GM18868 (cell line): ENCODE measurements around the gene IREB2.
A peak's percentile ranks its signal among the peaks of the same experiment; 100 is the strongest.
"Not testable (repeated sequence)": the region's sequence is repeated elsewhere in the genome, so short reads cannot be mapped to it uniquely, and the experiment has no call there.

Experiments
- ATAC-seq: cut with Tn5 transposase; IDR thresholded peaks from one replicate; pipeline ENCODE4 v1.9.1; 2021; ENCODE audit warnings: mild to moderate bottlenecking, moderate library complexity; ENCODE audit not compliant: unreplicated experiment

Gene IREB2

GRCh38 chr15:78461171-78461888 lies 23.3 kb downstream of the IREB2 start:
- ATAC-seq: no peak

DNA sequence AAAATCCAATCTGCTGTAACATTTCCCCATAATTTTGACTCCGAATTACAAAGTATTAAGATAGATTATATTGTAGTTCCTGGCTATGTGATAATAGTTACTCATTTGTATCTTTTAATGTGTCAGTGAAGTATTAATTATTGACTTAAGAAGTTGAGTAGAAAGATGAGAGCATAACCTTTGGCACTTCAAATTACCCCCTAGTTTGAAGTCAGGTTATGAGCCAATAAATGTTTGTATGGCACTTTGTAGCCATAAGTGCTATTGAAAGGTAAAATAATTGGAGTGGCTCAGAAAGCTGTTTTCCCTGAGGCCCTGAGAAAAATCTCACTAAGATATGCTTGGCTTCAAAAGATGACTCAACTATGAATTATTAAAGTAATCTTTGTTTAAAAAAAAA lies 31.0 kb downstream of the IREB2 start:
- no peak for ATAC-seq

DNA sequence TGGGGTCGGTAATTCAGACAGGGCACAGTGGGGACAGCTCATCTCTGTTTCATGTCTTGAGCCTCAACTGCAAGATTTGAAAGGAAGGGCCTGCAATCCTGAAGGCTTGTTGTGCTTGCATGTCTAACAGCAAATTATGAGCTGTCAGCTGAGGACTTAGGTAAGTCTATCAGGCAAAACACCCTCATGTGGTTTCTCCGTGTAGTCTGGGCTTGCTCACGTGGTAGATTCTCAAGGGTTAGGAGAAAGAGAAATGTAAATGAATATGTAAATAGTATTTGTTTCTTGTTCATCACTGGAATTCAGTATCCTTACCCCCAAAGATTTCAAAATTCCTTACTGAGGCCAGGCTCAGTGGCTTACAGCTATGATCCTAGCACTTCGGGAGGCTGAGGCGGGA lies 39.3 kb downstream of the IREB2 start:
- no peak for ATAC-seq

- no peak for ATAC-seq
Observed at GRCh38 chr15:78479650-78480049, 41.6 kb downstream of the IREB2 start.

DNA sequence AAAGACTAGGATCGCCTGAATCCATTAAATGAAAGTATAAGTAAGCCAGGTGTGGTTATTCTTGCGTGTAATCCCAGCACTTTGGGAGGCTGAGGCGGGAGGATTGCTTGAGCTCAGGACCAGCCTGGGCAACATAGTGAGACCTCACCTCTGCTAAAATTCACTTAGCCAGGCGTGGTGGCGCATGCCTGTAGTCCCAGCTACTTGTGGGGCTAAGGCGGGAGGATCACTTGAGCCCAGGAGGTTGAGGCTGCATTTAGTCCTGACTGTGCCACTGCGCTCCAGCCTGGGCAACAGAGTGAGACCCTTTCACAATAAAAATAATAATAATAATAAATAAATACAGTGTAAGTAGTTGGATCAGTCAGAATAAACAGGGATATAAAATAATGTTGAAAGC lies 43.9 kb downstream of the IREB2 start:
- no peak for ATAC-seq

- ATAC-seq: no peak
Observed at GRCh38 chr15:78492872-78493271, 54.9 kb downstream of the IREB2 start.

DNA sequence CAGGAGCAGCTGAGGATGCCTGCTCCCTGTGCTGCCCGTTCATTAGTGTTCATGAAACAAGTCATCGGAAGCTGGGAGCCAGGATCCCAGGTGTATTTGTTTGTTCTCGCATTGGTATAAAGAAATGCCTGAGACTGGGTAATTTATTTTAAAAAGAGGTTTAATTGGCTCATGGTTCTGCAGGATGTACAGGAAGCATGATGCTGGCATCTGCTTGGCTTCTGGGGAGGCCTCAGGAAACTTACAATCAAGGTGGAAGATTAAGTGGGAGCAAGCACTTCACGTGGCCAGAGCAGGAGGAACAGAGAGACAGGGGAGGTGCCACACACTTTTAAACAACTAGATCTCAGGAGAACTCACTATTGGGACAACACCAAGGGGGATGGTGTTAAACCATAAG lies 63.8 kb downstream of the IREB2 start:
- ATAC-seq: no peak

- ATAC-seq: no peak
Observed at GRCh38 chr15:78502641-78503040, 64.6 kb downstream of the IREB2 start.

GRCh38 chr15:78506971-78507830 lies 69.2 kb downstream of the IREB2 start, which contains the start of gene HYKK:
Gene HYKK (plus strand): TSS chr15:78507577. CDS start chr15:78513089, 5,512 bp downstream.
- ATAC-seq: peak; percentile 90

DNA sequence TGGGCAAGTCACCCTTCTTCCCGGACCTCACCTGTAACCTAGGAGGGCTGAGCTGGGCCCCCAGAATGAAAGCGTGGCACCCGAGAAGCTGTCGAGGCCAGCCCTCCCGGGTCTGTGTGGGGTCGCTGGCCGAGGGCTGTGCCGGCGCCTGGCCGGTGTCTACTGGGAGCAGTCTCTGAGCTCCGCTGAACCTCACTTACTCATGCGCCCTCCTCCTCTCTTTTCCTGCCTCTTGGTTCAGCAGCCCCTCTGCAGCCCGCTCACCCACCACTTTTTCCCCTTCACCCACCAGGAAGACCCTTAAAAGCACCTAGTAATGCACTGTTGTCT lies 69.8 kb downstream of the IREB2 start:
- ATAC-seq: peak; percentile 22

- no peak for ATAC-seq
Observed at GRCh38 chr15:78508272-78508671, 70.3 kb downstream of the IREB2 start.

GRCh38 chr15:78509726-78510312 lies 71.8 kb downstream of the IREB2 start:
- ATAC-seq: no peak

GRCh38 chr15:78520035-78520434 lies 82.0 kb downstream of the IREB2 start:
- ATAC-seq: not testable (repeated sequence)

DNA sequence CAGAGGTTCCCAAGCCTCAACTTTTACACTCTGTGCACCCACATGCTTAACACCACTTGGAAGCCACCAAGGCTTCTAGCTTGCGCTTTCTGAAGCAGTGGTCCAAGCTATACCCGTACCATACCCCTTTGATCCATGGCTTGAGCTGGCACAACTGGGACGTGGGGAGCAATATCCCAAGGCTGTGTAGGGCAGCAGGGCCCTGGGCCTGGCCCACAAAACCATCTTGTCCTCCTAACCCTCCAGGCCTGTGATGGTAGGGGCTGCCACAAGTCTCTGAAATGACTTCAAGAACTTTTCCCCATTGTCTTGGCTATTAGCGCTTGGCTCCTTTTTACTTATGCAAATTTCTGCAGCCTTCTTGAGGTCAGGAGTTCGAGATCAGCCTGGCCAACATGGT lies 86.2 kb downstream of the IREB2 start:
- no peak for ATAC-seq

DNA sequence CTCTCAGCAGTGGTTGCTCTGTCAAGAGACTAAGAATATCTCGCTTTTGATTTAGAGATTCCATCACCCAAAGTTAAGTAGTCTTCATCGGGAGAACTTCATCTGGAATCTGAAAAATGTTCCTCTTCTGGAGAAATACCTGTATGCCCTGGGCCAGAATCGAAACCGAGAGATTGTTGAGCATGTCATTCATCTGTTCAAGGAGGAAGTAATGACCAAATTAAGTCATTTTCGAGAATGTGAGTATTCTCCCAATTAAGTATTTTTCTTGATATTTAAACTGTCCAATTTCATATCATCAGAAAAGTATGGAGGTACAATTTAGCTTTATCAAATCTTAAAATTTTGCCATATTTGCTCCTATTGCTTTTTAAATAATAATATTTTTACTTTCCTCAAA lies 89.3 kb downstream of the IREB2 start:
- no peak for ATAC-seq

- no peak for ATAC-seq
Observed at GRCh38 chr15:78533331-78533730, 95.3 kb downstream of the IREB2 start.

- no peak for ATAC-seq
Observed at GRCh38 chr15:78536134-78536533, 98.1 kb downstream of the IREB2 start.

DNA sequence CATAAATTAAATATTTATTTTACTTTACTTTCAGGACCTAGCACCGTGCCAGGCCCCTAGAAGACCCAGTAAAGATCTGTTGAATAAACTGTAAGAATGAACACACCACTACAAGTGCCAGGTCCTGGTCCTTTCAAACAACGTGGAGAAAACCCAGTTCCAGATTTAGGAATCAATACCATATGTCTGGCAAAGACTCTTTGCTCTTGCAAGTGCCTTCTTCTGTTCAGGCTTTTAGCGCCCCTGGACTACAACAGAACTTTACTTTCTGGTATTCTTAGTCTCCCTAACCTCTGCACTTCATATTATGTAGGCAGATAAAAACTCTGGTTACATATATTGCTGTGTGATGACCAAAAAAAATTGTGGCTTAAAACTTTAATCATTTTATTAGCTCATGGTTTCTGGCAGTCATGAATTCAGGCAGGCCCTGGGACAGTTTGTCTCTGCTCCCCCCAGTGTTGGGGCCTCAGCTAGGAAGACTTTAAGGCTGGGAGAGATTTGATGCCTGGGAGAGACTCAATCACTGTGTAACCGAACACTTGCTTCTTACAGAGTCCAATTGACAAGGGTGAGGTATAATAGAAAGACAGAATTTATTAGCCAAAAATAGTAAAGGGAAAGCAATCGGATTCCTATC lies 99.4 kb downstream of the IREB2 start:
- ATAC-seq: no peak

DNA sequence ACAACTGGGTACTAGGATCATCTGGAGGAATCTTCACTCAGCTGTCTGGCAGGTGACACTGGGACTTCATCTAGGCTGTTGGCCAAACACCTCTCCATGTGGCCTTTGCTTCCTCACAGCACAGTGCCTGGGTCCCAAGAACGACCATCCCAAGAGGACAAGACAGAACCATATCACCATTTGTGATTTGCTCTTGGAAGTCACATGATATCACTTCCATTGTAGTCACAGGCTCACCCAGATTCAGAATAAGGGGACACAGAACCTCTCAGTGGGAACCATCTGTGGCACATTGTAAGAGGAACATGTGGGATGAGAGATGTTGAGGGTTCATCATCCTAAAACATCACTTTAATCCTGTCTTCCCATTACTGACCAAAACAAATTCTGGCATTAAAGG lies 100.3 kb downstream of the IREB2 start:
- ATAC-seq: no peak

DNA sequence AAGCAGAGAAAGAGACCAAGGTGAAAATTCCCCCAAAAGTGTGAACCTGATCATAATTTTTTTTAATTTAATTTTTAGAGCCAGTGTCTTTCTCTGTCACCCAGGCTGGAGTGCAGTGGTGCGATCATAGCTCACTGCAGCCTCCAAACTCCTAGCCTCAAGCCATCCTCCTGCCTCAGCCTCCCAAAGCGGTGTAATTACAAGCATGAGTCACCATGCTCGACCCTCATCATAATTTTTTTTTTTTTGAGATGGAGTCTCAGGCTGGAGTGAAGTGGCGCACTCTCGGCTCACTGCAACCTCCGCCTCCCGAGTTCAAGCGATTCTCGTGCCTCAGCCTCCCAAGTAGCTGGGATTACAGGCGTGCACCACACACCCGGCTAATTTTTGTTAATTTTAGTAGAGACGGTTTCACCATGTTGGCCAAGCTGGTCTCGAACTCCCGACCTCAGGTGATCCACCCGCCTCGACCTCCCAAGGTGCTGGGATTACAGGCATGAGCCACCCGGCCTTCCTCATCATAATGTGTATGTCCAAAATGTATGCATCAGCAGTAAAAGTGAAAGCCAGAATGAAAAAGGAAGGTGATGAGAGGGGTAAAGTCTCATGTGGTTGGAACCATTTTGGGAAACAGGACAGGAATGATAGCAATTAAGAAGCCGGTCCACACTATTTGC lies 101.6 kb downstream of the IREB2 start:
- not testable (repeated sequence) for ATAC-seq
